Panc1 (cell line): ENCODE results near the gene C1orf226. TPM values are rescaled to one million over a fixed set of nuclear protein-coding genes. Genes with fewer than 3 reads are reported as not detected.

Source experiments
- ATAC-seq: fragments of 200-7000 bp; cut with Tn5 transposase; 2 replicates; pipeline ENCODE4 v1.9.1; 2020; ENCODE audit warnings: mild to moderate bottlenecking, moderate library complexity
- BruUV-seq: library from RNA; stranded (reverse); fragments of 400-500 nt; replicated peaks from 2 replicates; lab custom pipeline; 2021; lab: Mats Ljungman, UMichigan
- CTCF ChIA-PET: fragments of 300-600 bp; sonication (Branson Sonifier 250); formaldehyde crosslinking; loops from one replicate; lab custom pipeline; 2022; ENCODE audit warnings: antibody characterized with exemption; lab: Charles Lee
- POLR2A ChIA-PET: fragments of 300-600 bp; sonication (Branson Sonifier 250); formaldehyde crosslinking; loops from one replicate; lab custom pipeline; 2022; ENCODE audit warnings: antibody characterized with exemption; lab: Charles Lee
- DNase-seq: peaks from one replicate; pipeline ENCODE4 v3.0.0-alpha.2; 2010; ENCODE audit warnings: low read depth, low spot score
- H3K27ac ChIP-seq: 2 replicates; pipeline ENCODE4 v1.5.1; 2011; ENCODE audit warnings: mild to moderate bottlenecking, low read length, inconsistent platforms
- H3K27me3 ChIP-seq: fragments of 200-500 bp; sonication (Bioruptor generic); 2 replicates; pipeline ENCODE4 v1.6.0; 2014; ENCODE audit warnings: low read length, inconsistent platforms; ENCODE audit not compliant: control insufficient read depth, insufficient read depth
- H3K36me3 ChIP-seq: fragments of 200-500 bp; sonication (Bioruptor generic); 2 replicates; pipeline ENCODE4 v1.5.1; 2014; ENCODE audit warnings: inconsistent platforms, mild to moderate bottlenecking, low read length, moderate library complexity; ENCODE audit not compliant: control insufficient read depth, insufficient read depth
- H3K4me1 ChIP-seq: 2 replicates; pipeline ENCODE4 v1.5.1; 2011; ENCODE audit warnings: inconsistent platforms, mild to moderate bottlenecking, low read length, moderate library complexity; ENCODE audit not compliant: control insufficient read depth, insufficient read depth
- H3K4me3 ChIP-seq, 2 experiments: 2 replicates each; pipeline ENCODE4 v1.5.1; 2011 to 2012; ENCODE audit warnings: low read depth in 2 of 2, low read length in 2 of 2, mild to moderate bottlenecking in 2 of 2, inconsistent platforms in 1 of 2, moderate library complexity in 1 of 2
- H3K9me3 ChIP-seq: fragments of 200-500 bp; sonication (Bioruptor generic); 2 replicates; pipeline ENCODE4 v1.5.1; 2014; ENCODE audit warnings: low read depth, mild to moderate bottlenecking, inconsistent platforms, low read length, moderate library complexity; ENCODE audit not compliant: control insufficient read depth, insufficient read depth
- POLR2AphosphoS5 ChIP-seq: IDR thresholded peaks from 2 replicates; pipeline ENCODE4 v1.6.1; 2012; ENCODE audit warnings: mild to moderate bottlenecking, low read depth, low read length, moderate library complexity
- SIN3A ChIP-seq: IDR thresholded peaks from 2 replicates; pipeline ENCODE4 v1.6.1; 2012; ENCODE audit warnings: low read depth, mild to moderate bottlenecking, low read length, moderate library complexity, borderline replicate concordance; ENCODE audit not compliant: insufficient read depth
- TCF7L2 ChIP-seq: IDR thresholded peaks from 2 replicates; pipeline ENCODE4 v1.6.1; 2011; ENCODE audit warnings: mild to moderate bottlenecking, low read depth, low read length, inconsistent platforms
- in situ Hi-C: cut with HindIII; loops from 2 replicates; pipeline ENCODE4 v1.10.0; 2016; ENCODE audit warnings: low sequenced_read_pairs, low pct_unique_long_range_greater_than_20kb
- intact Hi-C: fragments of 100-400 bp; cut with micrococcal nuclease; formaldehyde crosslinking; loops from one replicate; pipeline ENCODE4 v1.10.0; 2022; ENCODE audit not compliant: unreplicated experiment
- total RNA-seq: library from RNA; stranded (reverse); gene quantifications from one replicate; pipeline ENCODE4 v1.2.1, GENCODE V29; 2021; ENCODE audit not compliant: unreplicated experiment
- TF ChIP-seq, protein P1 (sequence below): fragments of 450-650 bp; IDR thresholded peaks from 2 replicates; pipeline ENCODE4 v1.5.1; 2017; ENCODE audit warnings: mild to moderate bottlenecking
- TF ChIP-seq, protein P2 (sequence below), 2 experiments: IDR thresholded peaks; 2 replicates each; pipeline ENCODE4 v1.6.1; 2011 to 2012; ENCODE audit warnings: low read depth in 2 of 2, control low read depth in 1 of 2, low read length in 1 of 2, mild to moderate bottlenecking in 1 of 2, moderate library complexity in 1 of 2; ENCODE audit not compliant: insufficient read depth in 1 of 2

Gene C1orf226
- total RNA-seq, 1 experiment from 2014 or later: 38.4 TPM

DNA sequence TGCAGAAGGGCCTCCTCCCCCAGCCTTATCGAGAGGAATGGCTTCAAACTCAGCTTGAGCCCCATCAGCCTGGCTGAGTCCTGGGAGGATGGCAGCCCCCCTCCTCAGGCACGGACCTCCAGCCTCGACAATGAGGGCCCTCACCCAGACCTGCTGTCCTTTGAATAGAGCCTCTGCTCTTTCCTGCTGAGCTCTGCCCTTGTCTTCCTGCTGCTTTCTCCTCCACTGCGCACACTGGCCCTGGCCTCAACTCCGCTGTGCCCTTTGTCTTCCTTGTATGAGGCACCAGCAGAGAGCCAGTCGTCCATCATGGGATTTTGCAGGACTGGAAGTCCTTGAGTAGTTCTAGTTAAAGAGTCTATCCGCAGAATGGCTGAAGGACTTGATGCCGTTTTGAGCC lies 2.0 kb downstream of the C1orf226 start:
- no peaks in the 10 kb centered on the region for H3K36me3 ChIP-seq
- in situ Hi-C loops (no loop called here), intact Hi-C loops (no loop called here)
- no TSS peak for BruUV-seq
- H3K27me3 ChIP-seq: no peaks in the 10 kb centered on the region
- no peak overlapping the region for H3K4me3 ChIP-seq
- DNase-seq (no peak), ATAC-seq (no peak)
- ChIA-PET CTCF (no interaction called here), POLR2A (interaction anchor here (0.9 kb wide), 1 partner anchor 243 kb away, joined by 3 read pairs; no protein-coding TSS in a partner anchor)
- TF ChIP-seq SIN3A (no peak), TCF7L2 (no peak), POLR2AphosphoS5 (no peak)
- TF ChIP-seq, protein P1, sequence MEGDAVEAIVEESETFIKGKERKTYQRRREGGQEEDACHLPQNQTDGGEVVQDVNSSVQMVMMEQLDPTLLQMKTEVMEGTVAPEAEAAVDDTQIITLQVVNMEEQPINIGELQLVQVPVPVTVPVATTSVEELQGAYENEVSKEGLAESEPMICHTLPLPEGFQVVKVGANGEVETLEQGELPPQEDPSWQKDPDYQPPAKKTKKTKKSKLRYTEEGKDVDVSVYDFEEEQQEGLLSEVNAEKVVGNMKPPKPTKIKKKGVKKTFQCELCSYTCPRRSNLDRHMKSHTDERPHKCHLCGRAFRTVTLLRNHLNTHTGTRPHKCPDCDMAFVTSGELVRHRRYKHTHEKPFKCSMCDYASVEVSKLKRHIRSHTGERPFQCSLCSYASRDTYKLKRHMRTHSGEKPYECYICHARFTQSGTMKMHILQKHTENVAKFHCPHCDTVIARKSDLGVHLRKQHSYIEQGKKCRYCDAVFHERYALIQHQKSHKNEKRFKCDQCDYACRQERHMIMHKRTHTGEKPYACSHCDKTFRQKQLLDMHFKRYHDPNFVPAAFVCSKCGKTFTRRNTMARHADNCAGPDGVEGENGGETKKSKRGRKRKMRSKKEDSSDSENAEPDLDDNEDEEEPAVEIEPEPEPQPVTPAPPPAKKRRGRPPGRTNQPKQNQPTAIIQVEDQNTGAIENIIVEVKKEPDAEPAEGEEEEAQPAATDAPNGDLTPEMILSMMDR: no peak
- TF ChIP-seq, protein P2, sequence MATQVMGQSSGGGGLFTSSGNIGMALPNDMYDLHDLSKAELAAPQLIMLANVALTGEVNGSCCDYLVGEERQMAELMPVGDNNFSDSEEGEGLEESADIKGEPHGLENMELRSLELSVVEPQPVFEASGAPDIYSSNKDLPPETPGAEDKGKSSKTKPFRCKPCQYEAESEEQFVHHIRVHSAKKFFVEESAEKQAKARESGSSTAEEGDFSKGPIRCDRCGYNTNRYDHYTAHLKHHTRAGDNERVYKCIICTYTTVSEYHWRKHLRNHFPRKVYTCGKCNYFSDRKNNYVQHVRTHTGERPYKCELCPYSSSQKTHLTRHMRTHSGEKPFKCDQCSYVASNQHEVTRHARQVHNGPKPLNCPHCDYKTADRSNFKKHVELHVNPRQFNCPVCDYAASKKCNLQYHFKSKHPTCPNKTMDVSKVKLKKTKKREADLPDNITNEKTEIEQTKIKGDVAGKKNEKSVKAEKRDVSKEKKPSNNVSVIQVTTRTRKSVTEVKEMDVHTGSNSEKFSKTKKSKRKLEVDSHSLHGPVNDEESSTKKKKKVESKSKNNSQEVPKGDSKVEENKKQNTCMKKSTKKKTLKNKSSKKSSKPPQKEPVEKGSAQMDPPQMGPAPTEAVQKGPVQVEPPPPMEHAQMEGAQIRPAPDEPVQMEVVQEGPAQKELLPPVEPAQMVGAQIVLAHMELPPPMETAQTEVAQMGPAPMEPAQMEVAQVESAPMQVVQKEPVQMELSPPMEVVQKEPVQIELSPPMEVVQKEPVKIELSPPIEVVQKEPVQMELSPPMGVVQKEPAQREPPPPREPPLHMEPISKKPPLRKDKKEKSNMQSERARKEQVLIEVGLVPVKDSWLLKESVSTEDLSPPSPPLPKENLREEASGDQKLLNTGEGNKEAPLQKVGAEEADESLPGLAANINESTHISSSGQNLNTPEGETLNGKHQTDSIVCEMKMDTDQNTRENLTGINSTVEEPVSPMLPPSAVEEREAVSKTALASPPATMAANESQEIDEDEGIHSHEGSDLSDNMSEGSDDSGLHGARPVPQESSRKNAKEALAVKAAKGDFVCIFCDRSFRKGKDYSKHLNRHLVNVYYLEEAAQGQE (IDR thresholded peaks at IDR 0.05; ENCODE audit: insufficient read depth in 1 of 2, low read depth in 2 of 2, low read length in 1 of 2): no peak
- no peak overlapping the region for H3K27ac ChIP-seq
- H3K4me1 ChIP-seq: peaks cover 5% of the 10 kb centered on the region; the same call in 1 of the 2 replicates
- no peaks in the 10 kb centered on the region for H3K9me3 ChIP-seq

DNA sequence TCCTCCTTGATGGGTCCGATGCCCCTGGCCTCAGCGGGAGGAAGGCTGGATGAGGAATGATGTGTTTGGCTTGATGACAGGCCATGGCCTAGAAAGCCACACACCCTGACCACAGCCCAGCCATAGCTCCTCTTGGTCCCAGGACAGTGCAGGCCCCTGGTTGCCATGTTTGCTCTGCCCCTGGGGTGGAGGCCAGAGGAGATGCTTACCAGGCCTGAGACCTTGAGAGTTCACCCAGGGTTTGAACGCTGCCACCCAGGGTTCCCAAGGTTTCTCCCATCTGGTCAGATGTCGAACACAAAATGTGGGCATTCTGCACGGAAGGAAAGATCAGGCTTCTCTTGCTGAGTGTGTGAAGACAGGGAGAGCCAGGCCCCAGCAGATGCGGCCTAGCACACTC lies 2.6 kb downstream of the C1orf226 start:
- H3K4me1 ChIP-seq: peaks cover 5% of the 10 kb centered on the region
- intact Hi-C loops: no loop called here
- in situ Hi-C loops: no loop called here
- TF ChIP-seq, protein P2 (IDR thresholded peaks at IDR 0.05; ENCODE audit: insufficient read depth in 1 of 2, low read depth in 2 of 2, low read length in 1 of 2): no peak
- TF ChIP-seq POLR2AphosphoS5: no peak
- no peaks in the 10 kb centered on the region for H3K27me3 ChIP-seq
- no peaks in the 10 kb centered on the region for H3K9me3 ChIP-seq
- H3K27ac ChIP-seq: no peak overlapping the region
- no TSS peak for BruUV-seq
- no peaks in the 10 kb centered on the region for H3K36me3 ChIP-seq
- DNase-seq (no peak), ATAC-seq (no peak)
- no peak overlapping the region for H3K4me3 ChIP-seq
- ChIA-PET POLR2A (no interaction called here), CTCF (no interaction called here)
